ENCODE measurements around the gene MED12.

Gene MED12

GRCh38 chrX:71181910-71182799 lies 63.8 kb downstream of the MED12 start:
- peak overlapping the region; percentile 97 for H3K27ac ChIP-seq (ENCODE audit: low read length)
- H3K4me1 ChIP-seq (ENCODE audit: low read length) = peaks cover 5% of the 10 kb centered on the region; the same call in 1 of the 2 replicates
- no peaks in the 10 kb centered on the region for H3K36me3 ChIP-seq (replicated peaks; ENCODE audit: insufficient read depth, low read length)
- peak overlapping the region; percentile 83 for H3K9ac ChIP-seq (ENCODE audit: low read length)
- peaks cover 11% of the 10 kb centered on the region for H3F3A ChIP-seq (ENCODE audit: insufficient read depth, low read length)
- no peaks in the 10 kb centered on the region for H3K9me3 ChIP-seq (replicated peaks; ENCODE audit: insufficient read depth, low read length)
- DNase-seq = peak; percentile 94
- H3K27me3 ChIP-seq (replicated peaks; ENCODE audit: insufficient read depth, low read length) = no peaks in the 10 kb centered on the region
- no peak for TF ChIP-seq EZH2 (optimal IDR thresholded peaks at IDR 0.05; ENCODE audit: low read depth, low read length)
- TF ChIP-seq EZH2phosphoT487 (IDR thresholded peaks at IDR 0.05; ENCODE audit: low read length) = no peak
- no peak for TF ChIP-seq CTCF (IDR thresholded peaks at IDR 0.05; ENCODE audit: low read length)
- H3K9me2 ChIP-seq (replicated peaks; ENCODE audit: insufficient read depth, low read length) = no peaks in the 10 kb centered on the region
- H3K79me2 ChIP-seq (ENCODE audit: low read length) = no peaks in the 10 kb centered on the region
- H3K4me2 ChIP-seq (ENCODE audit: low read depth, low read length) = peak overlapping the region; percentile 79
- H4K20me1 ChIP-seq (ENCODE audit: insufficient read depth, low read length) = no peaks in the 10 kb centered on the region
- H2AFZ ChIP-seq (ENCODE audit: low read length) = peak overlapping the region; percentile 90
- H3K4me3 ChIP-seq (ENCODE audit: low read length) = peak overlapping the region; percentile 61

- no peaks in the 10 kb centered on the region for H3K9me3 ChIP-seq (replicated peaks; ENCODE audit: insufficient read depth, low read length)
- peak overlapping the region; percentile 59; the same call in 1 of the 2 replicates for H3K4me2 ChIP-seq (ENCODE audit: low read depth, low read length)
- TF ChIP-seq EZH2 (optimal IDR thresholded peaks at IDR 0.05; ENCODE audit: low read depth, low read length) (no peak), EZH2phosphoT487 (IDR thresholded peaks at IDR 0.05; ENCODE audit: low read length) (no peak), CTCF (IDR thresholded peaks at IDR 0.05; ENCODE audit: low read length) (no peak)
- peak overlapping the region; percentile 90 for H2AFZ ChIP-seq (ENCODE audit: low read length)
- peaks cover 5% of the 10 kb centered on the region; the same call in 1 of the 2 replicates for H3K4me1 ChIP-seq (ENCODE audit: low read length)
- H3K27me3 ChIP-seq (replicated peaks; ENCODE audit: insufficient read depth, low read length) = no peaks in the 10 kb centered on the region
- H3K79me2 ChIP-seq (ENCODE audit: low read length) = no peaks in the 10 kb centered on the region
- DNase-seq = no peak
- no peak overlapping the region for H3K27ac ChIP-seq (ENCODE audit: low read length)
- no peaks in the 10 kb centered on the region for H3K9me2 ChIP-seq (replicated peaks; ENCODE audit: insufficient read depth, low read length)
- peaks cover 11% of the 10 kb centered on the region for H3F3A ChIP-seq (ENCODE audit: insufficient read depth, low read length)
- no peaks in the 10 kb centered on the region for H4K20me1 ChIP-seq (ENCODE audit: insufficient read depth, low read length)
- no peaks in the 10 kb centered on the region for H3K36me3 ChIP-seq (replicated peaks; ENCODE audit: insufficient read depth, low read length)
- H3K9ac ChIP-seq (ENCODE audit: low read length) = no peak overlapping the region
- no peak overlapping the region for H3K4me3 ChIP-seq (ENCODE audit: low read length)
Measured at GRCh38 chrX:71182871-71183270, 64.5 kb downstream of the MED12 start.

GRCh38 chrX:71183341-71183740 lies 64.9 kb downstream of the MED12 start:
- H3K4me2 ChIP-seq (ENCODE audit: low read depth, low read length) = no peak overlapping the region
- H3K9me2 ChIP-seq (replicated peaks; ENCODE audit: insufficient read depth, low read length) = no peaks in the 10 kb centered on the region
- no peaks in the 10 kb centered on the region for H3K79me2 ChIP-seq (ENCODE audit: low read length)
- DNase-seq = no peak
- no peak overlapping the region for H2AFZ ChIP-seq (ENCODE audit: low read length)
- no peak overlapping the region for H3K9ac ChIP-seq (ENCODE audit: low read length)
- TF ChIP-seq EZH2 (optimal IDR thresholded peaks at IDR 0.05; ENCODE audit: low read depth, low read length) (no peak), CTCF (IDR thresholded peaks at IDR 0.05; ENCODE audit: low read length) (no peak), EZH2phosphoT487 (IDR thresholded peaks at IDR 0.05; ENCODE audit: low read length) (no peak)
- H3K27ac ChIP-seq (ENCODE audit: low read length) = no peak overlapping the region
- H3K27me3 ChIP-seq (replicated peaks; ENCODE audit: insufficient read depth, low read length) = no peaks in the 10 kb centered on the region
- no peaks in the 10 kb centered on the region for H3K36me3 ChIP-seq (replicated peaks; ENCODE audit: insufficient read depth, low read length)
- no peaks in the 10 kb centered on the region for H3K9me3 ChIP-seq (replicated peaks; ENCODE audit: insufficient read depth, low read length)
- H4K20me1 ChIP-seq (ENCODE audit: insufficient read depth, low read length) = no peaks in the 10 kb centered on the region
- peaks cover 11% of the 10 kb centered on the region for H3F3A ChIP-seq (ENCODE audit: insufficient read depth, low read length)
- H3K4me1 ChIP-seq (ENCODE audit: low read length) = peaks cover 5% of the 10 kb centered on the region; the same call in 1 of the 2 replicates
- no peak overlapping the region for H3K4me3 ChIP-seq (ENCODE audit: low read length)
